GM12878 (cell line): Measurements from ENCODE around the gene VSTM4. TPM values are rescaled to one million over a fixed set of nuclear protein-coding genes. Genes with fewer than 3 reads are reported as not detected.

Source experiments
- ATAC-seq: fragments of 200-7000 bp; cut with Tn5 transposase; 3 replicates; pipeline ENCODE4 v1.9.1; 2020; ENCODE audit warnings: mild to moderate bottlenecking, moderate library complexity
- BruUV-seq: library from RNA; stranded (reverse); fragments of 400-500 nt; replicated peaks from 2 replicates; lab custom pipeline; 2021; lab: Mats Ljungman, UMichigan
- CTCF ChIA-PET: fragments of 300-600 bp; sonication (Branson Sonifier 250); formaldehyde crosslinking; extraction: SDS; loops from one replicate; lab custom pipeline; 2021; ENCODE audit warnings: inconsistent platforms; lab: Yijun Ruan, JAX
- POLR2A ChIA-PET: fragments of 350-600 bp; formaldehyde crosslinking; extraction: SDS; loops from one replicate; lab custom pipeline; 2021; ENCODE audit warnings: inconsistent platforms; lab: Charles Lee
- RAD21 ChIA-PET: fragments of 300-600 bp; sonication (Branson Sonifier 250); formaldehyde crosslinking; loops from one replicate; lab custom pipeline; 2023; ENCODE audit warnings: antibody characterized with exemption; ENCODE audit not compliant: unreplicated experiment; lab: Charles Lee
- SMC1A ChIA-PET: fragments of 300-600 bp; sonication (Branson Sonifier 250); formaldehyde crosslinking; loops from one replicate; lab custom pipeline; 2023; ENCODE audit not compliant: unreplicated experiment, uncharacterized antibody; lab: Charles Lee
- DNase-seq: peaks from one replicate; pipeline ENCODE4 v3.0.0-alpha.2; 2011; ENCODE audit warnings: low read depth, low spot score
- FAIRE-seq: peaks from 3 replicates; lab custom pipeline; 2011; peaks lifted over from hg19 to GRCh38; lab: Jason Lieb, UNC
- H2AFZ ChIP-seq: 2 replicates; pipeline ENCODE4 v1.6.0; 2011; ENCODE audit warnings: low read depth, low read length, control low read depth; ENCODE audit not compliant: control insufficient read depth
- H3K27ac ChIP-seq: 2 replicates; pipeline ENCODE4 v1.5.1; 2011; ENCODE audit warnings: control low read depth; ENCODE audit not compliant: control insufficient read depth, insufficient read depth
- H3K27me3 ChIP-seq, 2 experiments: replicated peaks in 1 of 2; 2 replicates each; pipeline versions ENCODE4 v1.6.0 to v1.6.1; 2011; ENCODE audit warnings: low read length in 1 of 2; ENCODE audit not compliant: control insufficient read depth in 2 of 2, insufficient read depth in 2 of 2
- H3K36me3 ChIP-seq, 2 experiments: 2 replicates each; pipeline ENCODE4 v1.5.1; 2011; ENCODE audit warnings: low read length in 1 of 2; ENCODE audit not compliant: control insufficient read depth in 2 of 2, insufficient read depth in 2 of 2
- H3K4me1 ChIP-seq: 2 replicates; pipeline ENCODE4 v1.6.1; 2011; ENCODE audit warnings: mild to moderate bottlenecking, low read length, moderate library complexity, mixed read lengths; ENCODE audit not compliant: control insufficient read depth, insufficient read depth
- H3K4me2 ChIP-seq: 2 replicates; pipeline ENCODE4 v1.6.0; 2011; ENCODE audit warnings: control low read depth; ENCODE audit not compliant: control insufficient read depth, insufficient read depth
- H3K4me3 ChIP-seq: fragments of 200-600 bp; sonication (generic); 2 replicates; pipeline ENCODE4 v1.5.1; 2016
- H3K79me2 ChIP-seq: 2 replicates; pipeline ENCODE4 v1.6.0; 2011; ENCODE audit warnings: low read length; ENCODE audit not compliant: control insufficient read depth, insufficient read depth
- H3K9ac ChIP-seq: 2 replicates; pipeline ENCODE4 v1.8.0; 2011; ENCODE audit warnings: low read length, control low read depth, mixed read lengths; ENCODE audit not compliant: control insufficient read depth, insufficient read depth
- H3K9me3 ChIP-seq: replicated peaks from 3 replicates; pipeline ENCODE4 v1.5.1; 2011; ENCODE audit warnings: mild to moderate bottlenecking, low read length; ENCODE audit not compliant: control insufficient read depth, insufficient read depth
- H4K20me1 ChIP-seq: 2 replicates; pipeline ENCODE4 v1.6.0; 2011; ENCODE audit not compliant: control insufficient read depth, insufficient read depth
- CHD1 ChIP-seq: IDR thresholded peaks from 2 replicates; pipeline ENCODE4 v1.6.1; 2012; ENCODE audit warnings: low read depth, low read length, improper control_type of control experiment
- EED ChIP-seq: sonication (generic); IDR thresholded peaks from 2 replicates; pipeline ENCODE4 v1.6.1; 2016; ENCODE audit warnings: antibody characterized with exemption, low read depth
- EGR1 ChIP-seq, 2 experiments: IDR thresholded peaks; 1 replicate in 1 of 2; 2 replicates in 1 of 2; pipeline ENCODE4 v1.6.1; 2011 to 2012; ENCODE audit warnings: low read depth in 2 of 2, low read length in 2 of 2, borderline replicate concordance in 1 of 2, mild to moderate bottlenecking in 1 of 2, moderate library complexity in 1 of 2
- FOXM1 ChIP-seq: IDR thresholded peaks from 2 replicates; pipeline ENCODE4 v1.6.1; 2012; ENCODE audit warnings: low read depth, mild to moderate bottlenecking, inconsistent platforms, low read length, moderate library complexity
- HDAC2 ChIP-seq: fragments of 200-600 bp; sonication (generic); IDR thresholded peaks from 2 replicates; pipeline ENCODE4 v1.6.1; 2017
- KDM1A ChIP-seq: fragments of 200-600 bp; sonication (generic); IDR thresholded peaks from 2 replicates; pipeline ENCODE4 v1.6.1; 2016; ENCODE audit warnings: borderline replicate concordance
- MEF2A ChIP-seq: IDR thresholded peaks from 2 replicates; pipeline ENCODE4 v1.6.1; 2011; ENCODE audit warnings: low read depth, mild to moderate bottlenecking, low read length, moderate library complexity; ENCODE audit not compliant: insufficient read depth
- MTA3 ChIP-seq: IDR thresholded peaks from 2 replicates; pipeline ENCODE4 v1.6.1; 2012; ENCODE audit warnings: low read length, inconsistent platforms, borderline replicate concordance
- MXI1 ChIP-seq: fragments of 150-350 bp; IDR thresholded peaks from 2 replicates; pipeline ENCODE4 v1.6.1; 2011; ENCODE audit warnings: low read depth, mild to moderate bottlenecking, inconsistent platforms, low read length, improper control_type of control experiment
- PML ChIP-seq: IDR thresholded peaks from 2 replicates; pipeline ENCODE4 v1.6.1; 2012; ENCODE audit warnings: low read length, inconsistent platforms
- POLR2A ChIP-seq: IDR thresholded peaks from 2 replicates; pipeline ENCODE4 v1.6.1; 2011; ENCODE audit warnings: low read depth, mild to moderate bottlenecking, low read length
- RAD21 ChIP-seq: IDR thresholded peaks from 2 replicates; pipeline ENCODE4 v1.6.1; 2011; ENCODE audit warnings: mild to moderate bottlenecking, low read depth, low read length, moderate library complexity; ENCODE audit not compliant: insufficient read depth
- RAD51 ChIP-seq: fragments of 450-650 bp; IDR thresholded peaks from 2 replicates; pipeline ENCODE4 v1.6.1; 2016; ENCODE audit warnings: moderate library complexity, mild to moderate bottlenecking, inconsistent platforms
- SIX5 ChIP-seq: IDR thresholded peaks from 2 replicates; pipeline ENCODE4 v1.6.1; 2011; ENCODE audit warnings: mild to moderate bottlenecking, low read depth, low read length, moderate library complexity; ENCODE audit not compliant: severe bottlenecking
- SUPT20H ChIP-seq: IDR thresholded peaks from 2 replicates; pipeline ENCODE4 v1.6.1; 2011; ENCODE audit warnings: low read depth, mild to moderate bottlenecking, low read length, moderate library complexity, borderline replicate concordance; ENCODE audit not compliant: control insufficient read depth
- TBL1XR1 ChIP-seq: IDR thresholded peaks from 2 replicates; pipeline ENCODE4 v1.6.1; 2012; ENCODE audit warnings: low read depth, low read length, improper control_type of control experiment
- WRNIP1 ChIP-seq: IDR thresholded peaks from 2 replicates; pipeline ENCODE4 v1.6.1; 2011; ENCODE audit warnings: low read depth, low read length, improper control_type of control experiment, borderline replicate concordance
- ZBED1 ChIP-seq: IDR thresholded peaks from 2 replicates; pipeline ENCODE4 v1.6.1; 2016; ENCODE audit warnings: borderline replicate concordance
- ZNF274 ChIP-seq: IDR thresholded peaks from one replicate; pipeline ENCODE4 v1.8.0; 2011; ENCODE audit not compliant: insufficient read length, insufficient read depth
- WGBS: methylation state at CpG from one replicate; pipeline ENCODE4 v1.1.6; 2016; ENCODE audit warnings: low lambda C conversion rate; ENCODE audit not compliant: insufficient replicate concordance, insufficient coverage; ENCODE audit errors: missing lambda C conversion rate; 5-methylcytosine and 5-hydroxymethylcytosine counted together
- in situ Hi-C: fragments of 300-500 bp; cut with MboI; formaldehyde crosslinking; loops from 9 replicates; pipeline ENCODE4 v1.14.3; 2018; ENCODE audit warnings: mixed read lengths
- intact Hi-C: fragments of 100-400 bp; cut with micrococcal nuclease; formaldehyde crosslinking; loops from one replicate; pipeline ENCODE4 v1.14.2; 2022; ENCODE audit not compliant: unreplicated experiment
- polyA plus RNA-seq, 11 experiments: library from polyadenylated mRNA; depleted of rRNA in 4 of 11; unstranded in 6 of 11; stranded (reverse) in 5 of 11; fragments of >200 nt; fragmentation: Nextera tagmentation in 4 of 11; fragmentation: Illumina TruSeq in 1 of 11; extraction: Ambion mirVana in 4 of 11; extraction: Trizol in 1 of 11; gene quantifications; 1 replicate in 1 of 11; 2 replicates in 10 of 11; pipeline versions ENCODE4 v1.2.1 to v1.2.3, GENCODE V29; 2011 to 2016; ENCODE audit warnings: inconsistent platforms in 2 of 11, missing spikeins in 2 of 11, low read depth in 1 of 11
- total RNA-seq, 4 experiments: library from RNA; depleted of rRNA in 3 of 4; stranded (reverse); fragments of >200 nt in 3 of 4; fragmentation: Illumina TruSeq in 1 of 4; extraction: Trizol in 1 of 4; gene quantifications; 2 replicates each; pipeline versions ENCODE4 v1.2.1 to v1.2.3, GENCODE V29; 2013 to 2021
- TF ChIP-seq, protein P1 (sequence below): fragments of 450-650 bp; IDR thresholded peaks from 2 replicates; pipeline ENCODE4 v1.6.1; 2018; ENCODE audit warnings: mild to moderate bottlenecking, low read depth, moderate library complexity; ENCODE audit not compliant: partially characterized antibody

VSTM4 gene
- total and polyA plus RNA-seq, 10 of the 15 experiments (the other 5 are each of a cell fraction or from before 2014, with no cell fraction given): 0.01 to 0.14 (median 0.02) TPM; not detected in 7

GRCh38 chr10:49110684-49111319 lies 4.5 kb downstream of the VSTM4 start:
- no peak overlapping the region for H3K9ac ChIP-seq
- no peak overlapping the region for H3K4me2 ChIP-seq
- H3K27ac ChIP-seq: no peak overlapping the region
- RAD21 ChIA-PET: no interaction called here
- intact Hi-C loops (no loop called here), in situ Hi-C loops (no loop called here)
- SMC1A ChIA-PET: interaction anchor here (2.0 kb wide), 1 partner anchor 10 kb away, joined by 5 read pairs; no protein-coding TSS in a partner anchor
- H3K4me3 ChIP-seq: no peak overlapping the region
- H3K9me3 ChIP-seq: no peaks in the 10 kb centered on the region
- no peaks in the 10 kb centered on the region for H3K79me2 ChIP-seq
- ATAC-seq: no peak
- no peak for TF ChIP-seq EED
- no peak for TF ChIP-seq HDAC2
- no peak for TF ChIP-seq KDM1A
- TF ChIP-seq MXI1: no peak
- no peak for TF ChIP-seq WRNIP1
- TF ChIP-seq ZBED1: no peak
- TF ChIP-seq RAD21: no peak
- TF ChIP-seq TBL1XR1: no peak
- TF ChIP-seq PML: no peak
- no peak for TF ChIP-seq MTA3
- TF ChIP-seq SIX5: no peak
- TF ChIP-seq, protein P1, sequence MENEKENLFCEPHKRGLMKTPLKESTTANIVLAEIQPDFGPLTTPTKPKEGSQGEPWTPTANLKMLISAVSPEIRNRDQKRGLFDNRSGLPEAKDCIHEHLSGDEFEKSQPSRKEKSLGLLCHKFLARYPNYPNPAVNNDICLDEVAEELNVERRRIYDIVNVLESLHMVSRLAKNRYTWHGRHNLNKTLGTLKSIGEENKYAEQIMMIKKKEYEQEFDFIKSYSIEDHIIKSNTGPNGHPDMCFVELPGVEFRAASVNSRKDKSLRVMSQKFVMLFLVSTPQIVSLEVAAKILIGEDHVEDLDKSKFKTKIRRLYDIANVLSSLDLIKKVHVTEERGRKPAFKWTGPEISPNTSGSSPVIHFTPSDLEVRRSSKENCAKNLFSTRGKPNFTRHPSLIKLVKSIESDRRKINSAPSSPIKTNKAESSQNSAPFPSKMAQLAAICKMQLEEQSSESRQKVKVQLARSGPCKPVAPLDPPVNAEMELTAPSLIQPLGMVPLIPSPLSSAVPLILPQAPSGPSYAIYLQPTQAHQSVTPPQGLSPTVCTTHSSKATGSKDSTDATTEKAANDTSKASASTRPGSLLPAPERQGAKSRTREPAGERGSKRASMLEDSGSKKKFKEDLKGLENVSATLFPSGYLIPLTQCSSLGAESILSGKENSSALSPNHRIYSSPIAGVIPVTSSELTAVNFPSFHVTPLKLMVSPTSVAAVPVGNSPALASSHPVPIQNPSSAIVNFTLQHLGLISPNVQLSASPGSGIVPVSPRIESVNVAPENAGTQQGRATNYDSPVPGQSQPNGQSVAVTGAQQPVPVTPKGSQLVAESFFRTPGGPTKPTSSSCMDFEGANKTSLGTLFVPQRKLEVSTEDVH: no peak
- no peak for TF ChIP-seq RAD51
- no peak for TF ChIP-seq MEF2A
- no peak for TF ChIP-seq FOXM1
- TF ChIP-seq ZNF274: no peak
- TF ChIP-seq POLR2A: no peak
- no peak for TF ChIP-seq EGR1 (IDR thresholded peaks at IDR 0.05; ENCODE audit: borderline replicate concordance in 1 of 2, low read depth in 2 of 2, low read length in 2 of 2)
- TF ChIP-seq SUPT20H: no peak
- no peak for TF ChIP-seq CHD1
- H3K27me3 ChIP-seq: peaks cover 0 to 8% of the 10 kb centered on the region in 2 experiments; a peak in 2 of 4 replicates
- no peaks in the 10 kb centered on the region for H3K36me3 ChIP-seq
- POLR2A ChIA-PET: no interaction called here
- no peak for FAIRE-seq
- DNase-seq: no peak
- no TSS peak for BruUV-seq
- 74% methylated on average over 4 of the region's 4 CpGs for WGBS
- CTCF ChIA-PET: interaction anchor here (1.4 kb wide), 1 partner anchor 10 kb away, joined by 3 read pairs; no protein-coding TSS in a partner anchor
- no peaks in the 10 kb centered on the region for H4K20me1 ChIP-seq
- no peaks in the 10 kb centered on the region for H3K4me1 ChIP-seq
- H2AFZ ChIP-seq: no peak overlapping the region
